Loucy (cell line): ENCODE measurements around the gene MOGAT3.

Experiments used
- H2AFZ ChIP-seq: fragments of 200-600 bp; sonication (generic); 2 replicates; pipeline ENCODE4 v1.6.0; 2016; ENCODE audit warnings: antibody characterized with exemption, mild to moderate bottlenecking, low read length, moderate library complexity
- H3F3A ChIP-seq: fragments of 200-600 bp; 2 replicates; pipeline ENCODE4 v1.6.0; 2016; ENCODE audit warnings: antibody characterized with exemption, low read depth, mild to moderate bottlenecking
- H3K27me3 ChIP-seq: fragments of 200-600 bp; sonication (generic); 2 replicates; pipeline ENCODE4 v1.6.1; 2014; ENCODE audit warnings: low read length, mild to moderate bottlenecking; ENCODE audit not compliant: insufficient read depth, poor library complexity, severe bottlenecking
- H3K36me3 ChIP-seq: fragments of 200-600 bp; sonication (generic); 2 replicates; pipeline ENCODE4 v1.6.1; 2016; ENCODE audit warnings: low read length; ENCODE audit not compliant: insufficient read depth
- H3K4me1 ChIP-seq: fragments of 200-600 bp; sonication (generic); 2 replicates; pipeline ENCODE4 v1.5.1; 2014; ENCODE audit warnings: low read length, mild to moderate bottlenecking; ENCODE audit not compliant: insufficient read depth, poor library complexity, severe bottlenecking
- H3K4me2 ChIP-seq: fragments of 200-600 bp; sonication (generic); 2 replicates; pipeline ENCODE4 v1.6.0; 2014; ENCODE audit warnings: antibody characterized with exemption, low read length, low read depth, mild to moderate bottlenecking; ENCODE audit not compliant: poor library complexity, severe bottlenecking
- H3K4me3 ChIP-seq: fragments of 200-600 bp; sonication (generic); 2 replicates; pipeline ENCODE4 v1.5.1; 2014; ENCODE audit warnings: low read length, mild to moderate bottlenecking, mixed read lengths; ENCODE audit not compliant: poor library complexity, severe bottlenecking
- H3K79me2 ChIP-seq: fragments of 200-600 bp; sonication (generic); 2 replicates; pipeline ENCODE4 v1.6.1; 2014; ENCODE audit warnings: low read length; ENCODE audit not compliant: insufficient read depth
- H3K9ac ChIP-seq: fragments of 200-600 bp; sonication (generic); 2 replicates; pipeline ENCODE4 v1.6.0; 2014; ENCODE audit warnings: mild to moderate bottlenecking, low read depth, low read length, moderate library complexity; ENCODE audit not compliant: poor library complexity, severe bottlenecking
- H3K9me2 ChIP-seq: fragments of 200-600 bp; sonication (generic); replicated peaks from 2 replicates; pipeline ENCODE4 v1.6.1; 2016; ENCODE audit warnings: low read depth, low read length, mixed read lengths
- H3K9me3 ChIP-seq: fragments of 200-600 bp; sonication (generic); 2 replicates; pipeline ENCODE4 v1.6.1; 2014; ENCODE audit warnings: mild to moderate bottlenecking, antibody characterized with exemption, low read length, low read depth; ENCODE audit not compliant: insufficient read depth
- H4K20me1 ChIP-seq: fragments of 200-600 bp; sonication (generic); 2 replicates; pipeline ENCODE4 v1.6.0; 2014; ENCODE audit warnings: antibody characterized with exemption, low read length, mild to moderate bottlenecking; ENCODE audit not compliant: insufficient read depth, poor library complexity, severe bottlenecking
- EZH2phosphoT487 ChIP-seq: fragments of 200-600 bp; IDR thresholded peaks from 2 replicates; pipeline ENCODE4 v1.6.1; 2018; ENCODE audit warnings: antibody characterized with exemption, mild to moderate bottlenecking, moderate library complexity, borderline replicate concordance
- TF ChIP-seq, protein P1 (sequence below): fragments of 200-600 bp; sonication (generic); conservative IDR thresholded peaks from 2 replicates; pipeline ENCODE4 v1.5.1; 2014; ENCODE audit warnings: mild to moderate bottlenecking, antibody characterized with exemption, low read length

Gene MOGAT3

DNA sequence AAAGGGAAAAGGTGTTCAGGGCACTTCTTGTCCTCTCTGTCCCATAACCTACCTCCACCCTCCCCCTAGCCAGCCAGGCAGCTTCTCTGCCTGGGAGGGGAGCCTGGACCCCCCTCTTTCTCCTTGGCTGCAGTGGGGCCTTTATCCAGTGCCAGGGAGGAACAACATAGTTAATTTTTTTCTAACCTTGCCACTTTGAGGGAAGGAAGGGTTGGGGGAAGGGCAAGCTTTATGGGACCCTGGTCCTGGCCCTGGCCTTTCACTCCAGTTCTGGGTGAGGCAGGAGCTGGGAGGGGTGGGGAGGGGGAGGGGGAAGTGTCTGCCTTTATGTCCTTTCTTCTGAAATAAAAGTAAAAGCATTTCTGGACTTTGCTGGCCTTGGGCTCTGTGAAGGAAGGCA lies 39.9 kb downstream of the MOGAT3 start:
- 0 out of 2 replicates have a peak, but pooled peaks cover 3% of the 10 kb centered on the region for H3F3A ChIP-seq
- peaks cover 15% of the 10 kb centered on the region for H4K20me1 ChIP-seq
- H3K27me3 ChIP-seq = no peaks in the 10 kb centered on the region
- H3K4me1 ChIP-seq = peaks cover 5% of the 10 kb centered on the region
- TF ChIP-seq, protein P1, sequence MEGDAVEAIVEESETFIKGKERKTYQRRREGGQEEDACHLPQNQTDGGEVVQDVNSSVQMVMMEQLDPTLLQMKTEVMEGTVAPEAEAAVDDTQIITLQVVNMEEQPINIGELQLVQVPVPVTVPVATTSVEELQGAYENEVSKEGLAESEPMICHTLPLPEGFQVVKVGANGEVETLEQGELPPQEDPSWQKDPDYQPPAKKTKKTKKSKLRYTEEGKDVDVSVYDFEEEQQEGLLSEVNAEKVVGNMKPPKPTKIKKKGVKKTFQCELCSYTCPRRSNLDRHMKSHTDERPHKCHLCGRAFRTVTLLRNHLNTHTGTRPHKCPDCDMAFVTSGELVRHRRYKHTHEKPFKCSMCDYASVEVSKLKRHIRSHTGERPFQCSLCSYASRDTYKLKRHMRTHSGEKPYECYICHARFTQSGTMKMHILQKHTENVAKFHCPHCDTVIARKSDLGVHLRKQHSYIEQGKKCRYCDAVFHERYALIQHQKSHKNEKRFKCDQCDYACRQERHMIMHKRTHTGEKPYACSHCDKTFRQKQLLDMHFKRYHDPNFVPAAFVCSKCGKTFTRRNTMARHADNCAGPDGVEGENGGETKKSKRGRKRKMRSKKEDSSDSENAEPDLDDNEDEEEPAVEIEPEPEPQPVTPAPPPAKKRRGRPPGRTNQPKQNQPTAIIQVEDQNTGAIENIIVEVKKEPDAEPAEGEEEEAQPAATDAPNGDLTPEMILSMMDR = no peak
- TF ChIP-seq EZH2phosphoT487 = no peak
- no peaks in the 10 kb centered on the region for H3K36me3 ChIP-seq
- no peak overlapping the region for H3K4me3 ChIP-seq
- H3K9ac ChIP-seq = no peak overlapping the region
- H3K9me3 ChIP-seq = no peaks in the 10 kb centered on the region
- H3K9me2 ChIP-seq = no peaks in the 10 kb centered on the region
- peaks cover 6% of the 10 kb centered on the region; the same call in 1 of the 2 replicates for H3K79me2 ChIP-seq
- H2AFZ ChIP-seq = no peak overlapping the region
- no peak overlapping the region for H3K4me2 ChIP-seq

DNA sequence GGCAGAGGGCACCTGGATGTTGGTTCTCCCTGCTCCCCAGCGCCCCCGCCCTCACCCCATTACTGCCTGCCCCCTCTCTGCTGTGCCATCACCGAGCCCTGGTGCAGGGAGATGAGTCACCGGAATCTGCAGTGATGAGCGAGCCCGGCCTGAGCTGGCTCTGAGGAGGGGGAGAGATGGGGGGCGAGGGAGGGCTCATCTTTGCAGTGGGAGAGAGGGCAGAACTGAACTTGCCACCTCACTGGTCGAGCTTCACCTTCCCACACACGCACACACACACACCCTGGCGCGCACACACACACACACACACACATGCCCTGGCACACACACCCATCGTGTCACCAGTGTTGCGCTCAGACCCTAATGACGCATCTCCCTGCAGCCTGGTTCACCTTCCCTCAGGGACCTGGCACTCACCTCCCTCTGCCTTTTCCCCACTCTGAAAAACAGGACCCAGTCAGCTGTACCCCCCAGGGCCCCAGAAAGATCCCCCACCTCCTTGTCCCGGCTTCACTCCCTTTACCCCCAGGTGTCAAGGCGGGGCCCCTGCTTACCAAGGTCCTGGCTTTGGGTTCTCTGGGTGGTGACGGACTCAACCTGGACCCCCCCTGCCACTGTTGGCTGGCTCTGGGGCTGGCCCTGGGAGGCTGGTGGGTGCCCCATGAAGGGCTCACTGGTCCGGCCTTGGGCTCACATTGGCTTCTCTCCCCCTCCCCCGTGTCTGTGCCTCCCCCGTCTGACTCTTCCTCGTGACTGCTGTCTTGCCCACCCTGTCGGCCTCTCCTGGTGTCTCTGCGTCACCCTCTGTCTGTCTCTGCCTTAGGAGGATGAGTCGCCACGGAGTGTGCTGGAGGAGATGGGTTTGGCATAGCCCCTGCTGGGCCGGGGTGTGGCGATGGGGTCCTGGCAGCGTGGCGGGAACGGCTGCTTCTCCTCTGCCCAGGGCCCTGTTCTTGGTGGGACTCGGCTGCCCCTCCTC lies 40.9 kb downstream of the MOGAT3 start:
- no peak overlapping the region for H2AFZ ChIP-seq
- H3K9me2 ChIP-seq = no peaks in the 10 kb centered on the region
- H3K4me1 ChIP-seq = peaks cover 11% of the 10 kb centered on the region
- H3K4me2 ChIP-seq = no peak overlapping the region
- no peaks in the 10 kb centered on the region for H3K9me3 ChIP-seq
- H4K20me1 ChIP-seq = peaks cover 16% of the 10 kb centered on the region
- no peak overlapping the region for H3K9ac ChIP-seq
- H3K4me3 ChIP-seq = no peak overlapping the region
- no peaks in the 10 kb centered on the region for H3K36me3 ChIP-seq
- H3K27me3 ChIP-seq = no peaks in the 10 kb centered on the region
- 0 out of 2 replicates have a peak, but pooled peaks cover 3% of the 10 kb centered on the region for H3F3A ChIP-seq
- TF ChIP-seq, protein P1 = no peak
- TF ChIP-seq EZH2phosphoT487 = no peak
- H3K79me2 ChIP-seq = peaks cover 16% of the 10 kb centered on the region

DNA sequence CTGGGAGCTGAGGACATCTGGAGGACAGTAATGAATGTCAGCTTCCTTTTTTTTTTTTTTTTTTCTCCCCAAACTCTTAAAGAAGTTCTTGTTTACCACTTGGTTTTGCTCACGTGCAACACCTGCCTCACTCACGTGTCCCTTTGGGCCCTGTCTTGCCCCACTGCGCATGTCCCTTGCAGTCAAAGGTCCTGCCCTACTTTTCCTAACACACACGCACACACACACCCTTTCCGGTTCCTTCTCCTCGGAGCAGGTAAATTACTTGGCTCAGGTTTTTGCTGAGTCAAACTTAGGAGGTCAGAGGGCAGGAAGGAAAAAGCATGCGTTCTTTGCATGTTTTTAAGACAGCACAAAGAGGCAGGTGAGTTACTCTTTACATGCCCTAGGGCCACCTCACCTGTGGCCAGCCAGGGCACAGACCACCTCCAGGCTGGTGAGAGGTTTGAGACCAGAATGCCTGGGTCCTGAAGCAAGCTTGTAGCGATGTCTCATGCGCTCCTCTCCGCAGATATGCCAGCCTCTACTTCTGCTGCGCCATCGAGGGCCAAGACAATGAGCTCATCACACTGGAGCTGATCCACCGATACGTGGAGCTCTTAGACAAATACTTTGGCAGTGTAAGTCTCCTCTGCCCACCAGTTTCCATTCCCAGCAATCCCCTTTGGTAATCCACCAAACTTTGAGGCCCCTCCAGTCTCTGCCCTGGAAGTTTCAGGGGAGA lies 43.8 kb downstream of the MOGAT3 start:
- Histone ChIP-seq H3K9ac (no peak overlapping the region), H3K4me2 (no peak overlapping the region), H2AFZ (no peak overlapping the region), H4K20me1 (peaks cover 6% of the 10 kb centered on the region), H3K4me1 (peaks cover 8% of the 10 kb centered on the region), H3K27me3 (no peaks in the 10 kb centered on the region), H3K36me3 (no peaks in the 10 kb centered on the region), H3K79me2 (peaks cover 15% of the 10 kb centered on the region), H3K9me2 (no peaks in the 10 kb centered on the region), H3K9me3 (no peaks in the 10 kb centered on the region), H3K4me3 (no peak overlapping the region), H3F3A (0 out of 2 replicates have a peak, but pooled peaks cover 3% of the 10 kb centered on the region)
- TF ChIP-seq, protein P1 = no peak
- no peak for TF ChIP-seq EZH2phosphoT487
